A673 (cell line): Measurements from ENCODE around the gene SIK3. TPM values are rescaled to one million over a fixed set of nuclear protein-coding genes. Genes with fewer than 3 reads are reported as not detected.

ENCODE experiments used
- BruUV-seq: library from RNA; stranded (reverse); fragments of 400-500 nt; replicated peaks from 2 replicates; lab custom pipeline; 2021; lab: Mats Ljungman, UMichigan
- CTCF ChIA-PET: fragments of 300-600 bp; sonication (Branson Sonifier 250); formaldehyde crosslinking; loops from one replicate; lab custom pipeline; 2022; ENCODE audit warnings: antibody characterized with exemption; lab: Charles Lee
- POLR2A ChIA-PET: fragments of 300-600 bp; sonication (Branson Sonifier 250); formaldehyde crosslinking; loops from one replicate; lab custom pipeline; 2022; ENCODE audit warnings: antibody characterized with exemption; ENCODE audit not compliant: low non-redundant PET; lab: Charles Lee
- DNase-seq: peaks from one replicate; pipeline ENCODE4 v3.0.0-alpha.2; 2015; ENCODE audit warnings: low spot score
- H3K27ac ChIP-seq: fragments of 200-600 bp; sonication (generic); 2 replicates; pipeline ENCODE4 v1.5.1; 2016; ENCODE audit warnings: mixed run types, low read depth, mild to moderate bottlenecking, mixed read lengths, antibody characterized with exemption, low read length; ENCODE audit not compliant: poor library complexity, severe bottlenecking
- H3K27me3 ChIP-seq: fragments of 200-600 bp; sonication (generic); replicated peaks from 2 replicates; pipeline ENCODE4 v1.6.1; 2017; ENCODE audit warnings: mixed run types, low read depth, mild to moderate bottlenecking, mixed read lengths, antibody characterized with exemption, low read length; ENCODE audit not compliant: insufficient read depth, poor library complexity
- H3K36me3 ChIP-seq: fragments of 200-600 bp; sonication (generic); 2 replicates; pipeline ENCODE4 v1.6.1; 2016; ENCODE audit warnings: mixed run types, mild to moderate bottlenecking, mixed read lengths, antibody characterized with exemption, low read length; ENCODE audit not compliant: insufficient read depth, poor library complexity, severe bottlenecking
- H3K4me1 ChIP-seq: fragments of 200-600 bp; sonication (generic); 2 replicates; pipeline ENCODE4 v1.6.1; 2017; ENCODE audit warnings: mixed run types, mild to moderate bottlenecking, mixed read lengths, antibody characterized with exemption, low read length; ENCODE audit not compliant: insufficient read depth, poor library complexity, severe bottlenecking
- H3K4me3 ChIP-seq: fragments of 200-600 bp; sonication (generic); 2 replicates; pipeline ENCODE4 v1.5.1; 2016; ENCODE audit warnings: low read depth, mixed run types, mild to moderate bottlenecking, mixed read lengths, low read length; ENCODE audit not compliant: poor library complexity, severe bottlenecking
- H3K9me3 ChIP-seq: fragments of 200-600 bp; sonication (generic); 2 replicates; pipeline ENCODE4 v1.6.1; 2016; ENCODE audit warnings: mixed run types, low read depth, mild to moderate bottlenecking, mixed read lengths, antibody characterized with exemption, low read length; ENCODE audit not compliant: poor library complexity, severe bottlenecking
- CTCF ChIP-seq: fragments of 300-800, 200-600 bp; sonication (generic); conservative IDR thresholded peaks from 2 replicates; pipeline ENCODE4 v1.5.1; 2017; ENCODE audit warnings: low read depth, mild to moderate bottlenecking, antibody characterized with exemption, low read length, moderate library complexity, mixed read lengths
- EZH2 ChIP-seq: fragments of 200-600 bp; sonication (generic); IDR thresholded peaks from 2 replicates; pipeline ENCODE4 v1.6.1; 2017; ENCODE audit warnings: borderline replicate concordance, low read depth, mild to moderate bottlenecking, mixed read lengths, antibody characterized with exemption, low read length; ENCODE audit not compliant: poor library complexity, severe bottlenecking
- intact Hi-C: fragments of 100-400 bp; cut with micrococcal nuclease; formaldehyde crosslinking; loops from one replicate; pipeline ENCODE4 v1.10.0; 2022; ENCODE audit not compliant: unreplicated experiment
- total RNA-seq: library from RNA; stranded (reverse); gene quantifications from 2 replicates; pipeline ENCODE4 v1.2.3, GENCODE V29; 2021

The SIK3 gene
- total RNA-seq, 1 experiment from 2014 or later: 81.7 TPM

- DNase-seq: no peak
- no TSS peak for BruUV-seq
- ChIA-PET POLR2A (no interaction called here), CTCF (no interaction called here)
- TF ChIP-seq EZH2: no peak
- H3K9me3 ChIP-seq: no peaks in the 10 kb centered on the region
- no peaks in the 10 kb centered on the region for H3K27me3 ChIP-seq
- H3K4me1 ChIP-seq: peaks cover 3% of the 10 kb centered on the region
- no peak overlapping the region for H3K4me3 ChIP-seq
- peaks cover 46% of the 10 kb centered on the region for H3K36me3 ChIP-seq
- no peak overlapping the region for H3K27ac ChIP-seq
- intact Hi-C loops: loop anchor here (5.0 kb wide), 1 partner anchor 352 kb away; no protein-coding TSS in a partner anchor
These were observed 223.0 kb downstream of the SIK3 start for GRCh38 chr11:116875194-116875593.

GRCh38 chr11:116874251-116874650, 224.0 kb downstream of the SIK3 start:
- ChIA-PET POLR2A (interaction anchor here (0.6 kb wide), 1 partner anchor 276 kb away, joined by 10 read pairs; no protein-coding TSS in a partner anchor), CTCF (interaction anchor here (0.5 kb wide), 1 partner anchor 264 kb away, joined by 8 read pairs; no protein-coding TSS in a partner anchor)
- no peaks in the 10 kb centered on the region for H3K9me3 ChIP-seq
- BruUV-seq: no TSS peak
- TF ChIP-seq EZH2 (no peak), CTCF (no peak)
- H3K27me3 ChIP-seq: no peaks in the 10 kb centered on the region
- no peak overlapping the region for H3K27ac ChIP-seq
- DNase-seq: no peak
- peaks cover 55% of the 10 kb centered on the region for H3K36me3 ChIP-seq
- intact Hi-C loops: no loop called here
- no peaks in the 10 kb centered on the region for H3K4me1 ChIP-seq
- no peak overlapping the region for H3K4me3 ChIP-seq

GRCh38 chr11:116873381-116873780, 224.8 kb downstream of the SIK3 start:
- intact Hi-C loops: no loop called here
- Histone ChIP-seq H3K4me1 (no peaks in the 10 kb centered on the region), H3K27ac (no peak overlapping the region), H3K27me3 (no peaks in the 10 kb centered on the region), H3K9me3 (no peaks in the 10 kb centered on the region), H3K4me3 (no peak overlapping the region), H3K36me3 (peaks cover 59% of the 10 kb centered on the region)
- BruUV-seq: no TSS peak
- POLR2A ChIA-PET: no interaction called here
- no peak for DNase-seq
- TF ChIP-seq CTCF: no peak
- TF ChIP-seq EZH2: no peak
- CTCF ChIA-PET: no interaction called here

GRCh38 chr11:116871248-116871647, 227.0 kb downstream of the SIK3 start:
- H3K9me3 ChIP-seq: no peaks in the 10 kb centered on the region
- peaks cover 67% of the 10 kb centered on the region for H3K36me3 ChIP-seq
- H3K27ac ChIP-seq: no peak overlapping the region
- peaks cover under 1% of the 10 kb centered on the region for H3K4me1 ChIP-seq
- POLR2A ChIA-PET: interaction anchor here (0.6 kb wide), 1 partner anchor 245 kb away, joined by 4 read pairs; no protein-coding TSS in a partner anchor
- no peaks in the 10 kb centered on the region for H3K27me3 ChIP-seq
- no peak overlapping the region for H3K4me3 ChIP-seq
- TF ChIP-seq EZH2 (no peak), CTCF (no peak)
- no peak for DNase-seq
- CTCF ChIA-PET: no interaction called here
- no TSS peak for BruUV-seq
- intact Hi-C loops: no loop called here
